Omental fat pad (tissue), 4 donors: ENCODE results near the gene COL27A1. TPM values are rescaled to one million over a fixed set of nuclear protein-coding genes. Genes with fewer than 3 reads are reported as not detected.

ENCODE experiments used
- ATAC-seq: fragments of 150-250 bp; one replicate; pipeline ENCODE4 v1.9.1; 2016; ENCODE audit warnings: mild to moderate bottlenecking, moderate library complexity; ENCODE audit not compliant: low FRiP score
- DNase-seq: peaks from one replicate; pipeline ENCODE4 v3.0.0-alpha.2; 2019; ENCODE audit warnings: low spot score
- total RNA-seq, 4 donors: library from RNA; depleted of rRNA; stranded (reverse); fragments of >200 nt; gene quantifications; one replicate each; pipeline ENCODE4 v1.1.0, GENCODE V29; 2016
- TF ChIP-seq, protein P1 (sequence below), 3 donors: fragments of 450-650 bp; IDR thresholded peaks; one replicate each; pipeline ENCODE4 v1.5.1; 2016 to 2017; ENCODE audit warnings: antibody characterized with exemption in 3 of 3, mild to moderate bottlenecking in 3 of 3, moderate library complexity in 2 of 3

COL27A1 gene
- total RNA-seq, 4 donors from 2014 or later, result 4.9 to 78.9 (median 10.1) TPM

DNA sequence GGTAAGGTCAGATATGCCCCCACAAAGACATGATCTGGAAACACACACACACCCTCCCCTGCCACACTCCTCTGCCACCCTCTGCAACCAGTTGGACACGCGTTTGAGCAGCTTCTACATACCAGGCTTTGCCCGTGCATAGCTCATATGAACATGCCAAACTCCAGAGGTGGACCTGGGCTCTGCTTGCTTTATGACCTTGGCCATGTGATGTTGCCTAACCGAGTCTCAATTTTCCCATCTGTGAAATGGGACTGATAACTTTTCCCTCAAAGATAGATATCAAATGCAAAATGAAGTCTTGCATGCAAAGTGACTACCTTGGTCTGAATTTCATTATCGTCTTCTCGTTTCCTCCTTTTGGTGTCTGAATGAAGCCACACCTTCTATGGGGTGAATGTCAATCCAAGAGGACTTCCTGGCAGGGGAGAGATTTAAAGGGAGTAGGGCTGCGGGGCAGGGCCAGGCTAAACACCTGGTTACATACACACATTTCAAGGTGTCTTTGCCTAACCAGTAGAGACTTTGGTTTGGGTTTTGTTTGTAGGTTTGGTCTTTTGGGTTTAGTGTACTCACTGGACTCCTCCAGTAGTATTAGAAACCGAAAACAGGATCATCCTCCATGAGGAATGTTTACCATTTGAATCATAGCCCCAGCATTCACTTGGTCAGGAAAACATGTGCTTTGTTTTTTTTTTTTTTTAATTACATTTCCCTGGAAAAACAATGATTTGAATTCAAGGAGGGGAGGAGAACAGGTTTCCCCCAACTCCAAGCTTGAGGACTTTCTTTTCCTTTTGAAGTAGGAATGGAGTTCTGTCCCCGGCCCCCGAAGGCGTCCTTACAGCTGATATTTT lies 63.2 kb downstream of the COL27A1 start:
- TF ChIP-seq, protein P1, sequence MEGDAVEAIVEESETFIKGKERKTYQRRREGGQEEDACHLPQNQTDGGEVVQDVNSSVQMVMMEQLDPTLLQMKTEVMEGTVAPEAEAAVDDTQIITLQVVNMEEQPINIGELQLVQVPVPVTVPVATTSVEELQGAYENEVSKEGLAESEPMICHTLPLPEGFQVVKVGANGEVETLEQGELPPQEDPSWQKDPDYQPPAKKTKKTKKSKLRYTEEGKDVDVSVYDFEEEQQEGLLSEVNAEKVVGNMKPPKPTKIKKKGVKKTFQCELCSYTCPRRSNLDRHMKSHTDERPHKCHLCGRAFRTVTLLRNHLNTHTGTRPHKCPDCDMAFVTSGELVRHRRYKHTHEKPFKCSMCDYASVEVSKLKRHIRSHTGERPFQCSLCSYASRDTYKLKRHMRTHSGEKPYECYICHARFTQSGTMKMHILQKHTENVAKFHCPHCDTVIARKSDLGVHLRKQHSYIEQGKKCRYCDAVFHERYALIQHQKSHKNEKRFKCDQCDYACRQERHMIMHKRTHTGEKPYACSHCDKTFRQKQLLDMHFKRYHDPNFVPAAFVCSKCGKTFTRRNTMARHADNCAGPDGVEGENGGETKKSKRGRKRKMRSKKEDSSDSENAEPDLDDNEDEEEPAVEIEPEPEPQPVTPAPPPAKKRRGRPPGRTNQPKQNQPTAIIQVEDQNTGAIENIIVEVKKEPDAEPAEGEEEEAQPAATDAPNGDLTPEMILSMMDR (IDR thresholded peaks at IDR 0.05), result no peak
- ATAC-seq (no peak), DNase-seq (no peak)

DNA sequence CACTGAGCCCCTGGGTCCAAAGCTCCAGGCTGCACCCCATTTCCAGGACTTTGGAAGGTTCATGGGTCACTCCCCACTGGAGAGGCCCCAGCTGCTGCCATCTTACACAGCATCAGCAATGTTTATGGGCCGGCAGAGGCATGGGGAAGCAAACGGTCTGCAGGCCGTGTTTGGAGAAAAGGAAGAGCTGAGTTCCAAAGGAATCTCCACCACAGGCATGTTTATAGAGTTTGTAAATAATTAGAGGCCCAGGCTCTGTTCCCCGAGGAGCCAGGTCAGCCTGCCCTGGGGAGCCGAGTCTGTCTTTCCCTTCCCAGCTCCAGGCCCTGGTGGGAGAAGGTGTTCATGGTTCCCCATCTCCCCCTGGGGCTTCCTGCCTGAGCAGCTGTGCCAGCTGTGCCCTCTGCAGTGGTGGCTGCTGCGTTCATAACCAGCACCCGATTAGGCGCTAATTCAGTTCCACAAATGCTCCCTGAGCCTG lies 64.8 kb downstream of the COL27A1 start:
- TF ChIP-seq, protein P1 (IDR thresholded peaks at IDR 0.05), result no peak
- no peak for DNase-seq
- no peak for ATAC-seq

DNA sequence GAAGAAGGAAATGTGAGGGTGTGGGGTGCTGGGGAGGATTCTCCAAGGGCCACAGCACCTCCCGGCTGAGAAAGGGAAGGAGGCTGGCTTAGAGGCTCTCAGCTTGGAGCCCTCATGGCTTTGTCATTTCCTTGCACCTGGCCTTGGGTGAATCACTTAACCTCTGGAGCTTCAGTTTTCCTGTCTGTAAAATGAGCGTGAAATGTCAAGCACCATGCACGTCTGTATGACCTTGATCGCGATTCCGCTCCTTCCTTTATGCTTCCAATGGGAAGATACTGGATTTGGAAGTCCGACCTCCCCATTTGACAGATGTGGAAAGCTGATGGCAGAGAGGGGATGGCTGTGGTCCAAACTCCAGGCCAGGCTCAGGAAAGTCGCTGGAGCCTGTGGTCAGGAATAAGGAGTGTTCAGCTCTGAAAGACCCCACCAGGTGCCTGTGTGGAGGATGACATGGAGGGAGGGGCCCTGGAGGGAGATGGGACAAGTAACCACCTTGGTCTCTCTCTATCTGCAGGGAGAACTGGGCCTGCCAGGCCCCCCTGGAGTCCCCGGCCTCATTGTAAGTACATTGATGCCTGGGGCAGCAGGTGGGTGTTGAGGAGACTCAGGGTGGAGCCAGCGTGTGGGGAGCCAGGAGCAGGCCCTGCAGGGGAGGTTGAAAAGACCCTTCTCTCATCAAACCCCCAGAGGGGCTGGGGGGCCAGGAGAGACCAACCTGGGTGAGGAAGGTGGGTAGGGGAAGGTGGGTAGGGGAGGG lies 66.5 kb downstream of the COL27A1 start:
- TF ChIP-seq, protein P1 (IDR thresholded peaks at IDR 0.05), result no peak
- DNase-seq (no peak), ATAC-seq (no peak)

DNA sequence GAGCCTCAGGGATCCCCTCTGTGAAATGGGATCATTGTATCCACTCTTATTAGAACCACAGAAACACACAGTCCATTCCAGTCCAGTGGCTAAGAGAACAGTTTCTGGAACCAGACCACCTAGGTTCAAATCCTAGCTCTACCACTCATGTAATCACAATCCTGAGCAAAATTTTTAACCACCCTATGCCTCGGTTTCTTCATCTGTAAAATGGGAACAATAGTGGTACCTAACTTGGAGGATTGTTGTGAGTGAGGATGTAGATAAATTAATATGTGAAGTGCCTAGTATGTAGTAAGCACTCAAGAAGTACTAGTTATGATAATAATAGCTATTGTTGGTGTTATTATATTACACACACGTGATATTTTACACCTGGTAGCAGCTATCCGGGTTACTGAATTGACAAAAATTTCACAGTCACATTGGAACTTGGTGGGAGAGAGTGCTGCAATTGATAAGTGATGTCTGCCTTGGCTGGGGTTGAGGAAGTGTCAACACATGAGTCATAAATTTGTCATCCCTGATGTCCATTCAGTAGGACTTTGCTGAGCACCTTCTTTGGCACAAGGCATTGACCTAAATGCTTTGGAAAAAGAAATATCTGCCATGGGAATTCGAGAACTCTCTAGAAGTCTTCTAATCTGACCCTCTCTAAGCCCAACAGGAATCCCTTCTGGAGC lies 68.4 kb downstream of the COL27A1 start:
- TF ChIP-seq, protein P1 (IDR thresholded peaks at IDR 0.05), result no peak
- DNase-seq (no peak), ATAC-seq (no peak)

DNA sequence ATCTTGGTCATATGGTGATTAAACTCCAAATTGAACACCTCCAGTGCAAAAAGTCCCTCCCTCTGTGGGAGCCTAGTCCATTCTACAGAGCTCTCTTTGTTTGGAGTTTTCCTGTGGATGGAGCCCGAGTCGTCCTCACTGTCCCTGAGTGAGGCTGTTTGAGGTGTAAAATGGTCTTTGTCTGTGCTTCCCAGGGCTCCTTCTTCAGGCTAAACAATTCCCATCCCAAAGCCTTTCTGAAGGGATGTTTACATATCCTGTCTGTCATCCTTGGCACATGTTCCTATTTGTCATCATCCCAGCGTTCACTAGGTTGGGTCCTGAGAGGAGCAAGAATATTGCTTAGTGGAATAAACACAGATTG lies 68.9 kb downstream of the COL27A1 start:
- no peak for ATAC-seq
- no peak for DNase-seq
- TF ChIP-seq, protein P1 (IDR thresholded peaks at IDR 0.05), result no peak

DNA sequence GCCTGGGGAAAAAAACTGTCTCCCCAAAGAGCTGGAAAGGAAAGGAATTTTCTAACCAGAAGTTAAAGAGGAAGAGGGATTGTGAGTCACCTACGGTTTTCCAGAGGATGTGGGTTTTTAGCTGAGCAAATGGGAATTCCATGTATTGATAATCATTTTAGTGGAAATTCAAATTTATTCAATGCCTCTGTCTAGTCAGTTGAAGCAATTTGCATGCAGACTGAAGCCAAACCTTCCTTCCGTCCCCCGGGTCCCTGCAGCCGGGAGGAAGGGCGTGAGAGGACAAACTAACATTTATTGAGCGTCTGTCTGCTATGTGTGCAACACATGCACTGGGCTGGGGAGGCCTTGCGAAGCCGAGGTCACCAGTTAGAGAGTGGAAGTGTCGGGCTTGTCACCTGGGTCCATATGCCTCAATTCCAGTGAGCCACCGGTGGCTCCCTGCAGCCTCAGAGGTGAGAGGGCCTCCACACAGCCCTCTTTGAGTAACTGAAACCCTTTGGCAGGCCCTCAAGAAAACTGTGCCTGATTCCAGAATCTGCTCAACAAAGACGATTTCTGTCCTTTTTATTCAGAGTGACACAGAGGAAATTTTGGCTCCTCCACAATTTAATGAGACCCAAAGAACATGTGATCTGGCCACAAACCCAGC lies 70.3 kb downstream of the COL27A1 start:
- TF ChIP-seq, protein P1 (IDR thresholded peaks at IDR 0.05), result no peak
- ATAC-seq, result no peak
- DNase-seq, result no peak
